B cell (primary cell): Measurements from ENCODE around the gene OXNAD1. TPM values are rescaled to one million over a fixed set of nuclear protein-coding genes. Genes with fewer than 3 reads are reported as not detected.
A peak's percentile ranks its signal among the peaks of the same experiment; 100 is the strongest.

Experiments
- ATAC-seq: fragments of 200-7000 bp; cut with Tn5 transposase; one replicate; pipeline ENCODE4 v1.10.0; 2021; ENCODE audit warnings: low read depth, mild to moderate bottlenecking, moderate number of reproducible peaks, moderate library complexity
- CTCF ChIA-PET: fragments of 350-600 bp; sonication (Branson Sonifier 250); formaldehyde crosslinking; loops from one replicate; lab custom pipeline; 2021; ENCODE audit warnings: antibody characterized with exemption, inconsistent platforms; lab: Charles Lee
- POLR2A ChIA-PET: fragments of 350-600 bp; sonication (Branson Sonifier 250); formaldehyde crosslinking; loops from one replicate; lab custom pipeline; 2021; ENCODE audit warnings: antibody characterized with exemption; lab: Charles Lee
- DNase-seq: peaks from one replicate; pipeline ENCODE4 v3.0.0; 2013
- H2AFZ ChIP-seq: 2 replicates; pipeline ENCODE4 v1.6.1; 2012; ENCODE audit warnings: mild to moderate bottlenecking, low read depth, low read length; ENCODE audit not compliant: insufficient read depth, poor library complexity, severe bottlenecking
- H3K27ac ChIP-seq, 2 donors: 1 replicate in 1 of 2; 2 replicates in 1 of 2; pipeline ENCODE4 v1.5.1; 2012 to 2013; ENCODE audit warnings: low read length in 2 of 2, mild to moderate bottlenecking in 2 of 2, moderate library complexity in 1 of 2
- H3K27me3 ChIP-seq, 4 experiments: fragments of 200-600 bp in 1 of 4; sonication (generic) in 1 of 4; replicated peaks in 1 of 4; 1 replicate in 2 of 4; 2 replicates in 2 of 4; pipeline versions ENCODE4 v1.6.1 to v1.7.0; 2013 to 2016; ENCODE audit warnings: low read length in 3 of 4, mild to moderate bottlenecking in 2 of 4, mixed read lengths in 1 of 4, moderate library complexity in 1 of 4; ENCODE audit not compliant: insufficient read depth in 4 of 4, control insufficient read depth in 3 of 4; ENCODE audit errors: control extremely low read depth in 1 of 4
- H3K36me3 ChIP-seq, 2 experiments: replicated peaks in 1 of 2; 1 replicate in 1 of 2; 2 replicates in 1 of 2; pipeline versions ENCODE4 v1.6.1 to v1.7.1; 2013; ENCODE audit warnings: low read length in 1 of 2; ENCODE audit not compliant: insufficient read depth in 2 of 2, control insufficient read depth in 1 of 2; ENCODE audit errors: control extremely low read depth in 1 of 2, extremely low read depth in 1 of 2
- H3K4me1 ChIP-seq, 2 donors: fragments of 200-600 bp in 1 of 2; sonication (generic) in 1 of 2; 1 replicate in 1 of 2; 2 replicates in 1 of 2; pipeline versions ENCODE4 v1.5.1 to v1.6.1; 2013 to 2017; ENCODE audit warnings: low read length in 2 of 2; ENCODE audit not compliant: control insufficient read depth in 2 of 2, insufficient read depth in 2 of 2
- H3K4me2 ChIP-seq: replicated peaks from 2 replicates; pipeline ENCODE3; 2012; ENCODE audit warnings: mild to moderate bottlenecking, low read depth, low read length; ENCODE audit not compliant: poor library complexity, severe bottlenecking
- H3K4me3 ChIP-seq, 5 experiments: fragments of 200-600 bp in 1 of 5; sonication (generic) in 1 of 5; 1 replicate in 3 of 5; 2 replicates in 2 of 5; pipeline versions ENCODE4 v1.5.1 to v1.7.0; 2011 to 2016; ENCODE audit warnings: low read length in 4 of 5, mild to moderate bottlenecking in 4 of 5, low read depth in 2 of 5, control low read depth in 1 of 5, moderate library complexity in 1 of 5; ENCODE audit not compliant: insufficient read depth in 1 of 5; ENCODE audit errors: control extremely low read depth in 1 of 5, extremely low read depth in 1 of 5
- H3K79me2 ChIP-seq: fragments of 200-600 bp; sonication (generic); one replicate; pipeline ENCODE4 v1.6.0; 2016; ENCODE audit warnings: low read length; ENCODE audit not compliant: control insufficient read depth, insufficient read depth
- H3K9ac ChIP-seq: fragments of 200-600 bp; sonication (generic); 2 replicates; pipeline ENCODE4 v1.6.1; 2017; ENCODE audit warnings: mild to moderate bottlenecking, low read length, moderate library complexity
- H3K9me3 ChIP-seq, 3 donors: one replicate each; pipeline versions ENCODE4 v1.6.1 to v1.7.1; 2013; ENCODE audit warnings: low read length in 2 of 3; ENCODE audit not compliant: control insufficient read depth in 2 of 3, insufficient read depth in 1 of 3; ENCODE audit errors: control extremely low read depth in 1 of 3
- H4K20me1 ChIP-seq: 2 replicates; pipeline ENCODE4 v1.6.0; 2012; ENCODE audit warnings: mild to moderate bottlenecking, low read length; ENCODE audit not compliant: insufficient read depth, control insufficient read depth, poor library complexity, severe bottlenecking
- H3K27ac Mint-ChIP-seq: one replicate; pipeline ENCODE4 v1.8.0; 2021; ENCODE audit warnings: mixed read lengths
- H3K27me3 Mint-ChIP-seq: one replicate; pipeline ENCODE4 v1.8.0; 2021; ENCODE audit warnings: mixed read lengths
- H3K4me1 Mint-ChIP-seq: one replicate; pipeline ENCODE4 v1.8.0; 2021; ENCODE audit warnings: mixed read lengths
- H3K4me3 Mint-ChIP-seq: one replicate; pipeline ENCODE4 v1.8.0; 2021; ENCODE audit warnings: mixed read lengths
- H3K9me3 Mint-ChIP-seq: one replicate; pipeline ENCODE4 v1.8.0; 2022; ENCODE audit warnings: mixed read lengths; ENCODE audit not compliant: insufficient read depth
- CTCF ChIP-seq: fragments of 200-600 bp; IDR thresholded peaks from one replicate; pipeline ENCODE4 v1.8.0; 2022; ENCODE audit warnings: antibody characterized with exemption, mild to moderate bottlenecking
- EZH2 ChIP-seq: IDR thresholded peaks from 2 replicates; pipeline ENCODE4 v1.6.1; 2012; ENCODE audit warnings: borderline replicate concordance, low read depth, mild to moderate bottlenecking, moderate library complexity, low read length; ENCODE audit not compliant: insufficient read depth, poor library complexity, severe bottlenecking
- WGBS: methylation state at CpG from one replicate; pipeline ENCODE4 v1.1.5; 2013; ENCODE audit warnings: missing lambda C conversion rate; ENCODE audit not compliant: insufficient coverage; 5-methylcytosine and 5-hydroxymethylcytosine counted together
- intact Hi-C: fragments of 100-400 bp; cut with micrococcal nuclease; formaldehyde crosslinking; loops from one replicate; pipeline ENCODE4 v1.10.0; 2022
- polyA plus RNA-seq: library from polyadenylated mRNA; depleted of rRNA; stranded (reverse); fragments of >200 nt; gene quantifications from 2 replicates; pipeline ENCODE4 v1.2.3, GENCODE V29; 2012
- total RNA-seq, 2 donors: library from RNA; stranded (reverse); fragments of 120-200 nt in 1 of 2; gene quantifications; 1 replicate in 1 of 2; 2 replicates in 1 of 2; pipeline versions ENCODE4 v1.2.3 to v1.2.4, GENCODE V29; 2013 to 2022

The OXNAD1 gene
- total and polyA plus RNA-seq, 2 donors (not counting 1 experiment from before 2014, with no cell fraction given), result 4.0 to 12.3 TPM

GRCh38 chr3:16290007-16290826 lies 25.2 kb downstream of the OXNAD1 start:
- peak; percentile 63 for ATAC-seq
- Mint-ChIP-seq H3K4me3 (no peak overlapping the region), H3K4me1 (peaks cover 34% of the 10 kb centered on the region), H3K27ac (no peak overlapping the region), H3K9me3 (no peaks in the 10 kb centered on the region), H3K27me3 (no peaks in the 10 kb centered on the region)
- Histone ChIP-seq H3K4me3 (no peak overlapping the region), H3K27ac (peak overlapping the region in 1 of 2 donors; percentile 39), H2AFZ (no peak overlapping the region), H3K4me2 (peak overlapping the region; percentile 26), H3K79me2 (peaks cover 18% of the 10 kb centered on the region), H3K9me3 (peaks cover 0 to 5% (median 3%) of the 10 kb centered on the region in 3 donors), H3K9ac (no peak overlapping the region), H4K20me1 (no peaks in the 10 kb centered on the region), H3K4me1 (peaks cover 23 to 29% of the 10 kb centered on the region in 2 donors), H3K27me3 (no peaks in the 10 kb centered on the region), H3K36me3 (no peaks in the 10 kb centered on the region)
- intact Hi-C loops, result loop anchor here (1.0 to 5.0 kb wide), 5 partner anchors 22 to 260 kb away; no protein-coding TSS in a partner anchor
- no peak for TF ChIP-seq EZH2
- TF ChIP-seq CTCF, result peak; percentile 96
- DNase-seq, result peak; percentile 69
- ChIA-PET POLR2A (interaction anchor here (1.7 kb wide), 1 partner anchor 260 kb away, joined by 4 read pairs; no protein-coding TSS in a partner anchor), CTCF (interaction anchor here (0.6 to 6.4 kb wide), 48 partner anchors 9 to 944 kb away, joined by 3 to 220 read pairs (median 6); partner anchors contain the start of genes DPH3 and OXNAD1)
- WGBS, result no CpG with 5 or more reads among the region's 3 CpGs
